GM19455 (cell line): ENCODE measurements around the gene CCNDBP1.
"Not testable (repeated sequence)": the region's sequence is repeated elsewhere in the genome, so short reads cannot be mapped to it uniquely, and the experiment has no call there.

ENCODE experiments used
- ATAC-seq: cut with Tn5 transposase; IDR thresholded peaks from one replicate; pipeline ENCODE4 v1.9.1; 2021; ENCODE audit not compliant: unreplicated experiment

CCNDBP1 gene

DNA sequence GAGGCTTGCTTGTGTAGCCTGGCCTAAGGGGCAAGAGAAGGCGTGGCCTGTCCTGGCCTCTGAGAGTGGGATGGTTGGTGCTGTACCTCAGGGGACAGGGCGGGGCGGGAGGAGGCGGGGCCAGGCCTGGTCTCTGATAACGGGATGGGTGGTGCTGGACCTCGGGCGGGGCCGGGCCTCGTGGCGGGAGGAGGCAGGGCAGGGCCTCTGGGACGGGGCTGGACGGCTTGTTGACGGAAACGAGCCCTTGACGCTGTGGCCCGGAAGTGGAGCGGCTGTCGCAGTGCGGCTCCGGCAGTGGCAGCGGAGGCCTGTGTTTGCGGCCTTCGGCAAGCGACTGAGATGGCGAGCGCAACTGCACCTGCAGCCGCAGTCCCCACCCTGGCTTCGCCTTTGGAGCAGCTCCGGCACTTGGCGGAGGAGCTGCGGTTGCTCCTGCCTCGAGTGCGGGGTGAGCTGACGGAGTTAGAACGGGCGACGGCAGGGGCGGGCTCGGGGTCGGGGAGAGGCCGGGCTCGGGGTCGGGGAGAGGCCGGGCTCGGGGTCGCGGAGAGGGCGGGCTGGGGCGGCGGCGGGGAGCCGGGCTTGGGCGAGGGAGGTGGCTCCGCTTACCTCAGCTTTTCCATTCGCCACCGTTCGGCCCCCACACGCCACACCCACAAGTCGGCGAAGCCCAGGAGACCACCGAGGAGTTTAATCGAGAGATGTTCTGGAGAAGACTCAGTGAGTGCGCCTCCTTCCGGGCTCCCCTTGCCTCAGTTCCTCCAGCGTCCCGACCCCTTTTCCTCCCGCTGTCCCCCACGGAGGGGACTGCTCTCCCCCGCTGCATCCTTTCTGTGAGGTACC, at the start of gene CCNDBP1:
CCNDBP1 (plus strand) TSS at position 247 of the 846 bp plus-strand sequence; CDS start at position 343, 96 bp downstream.
- peak; percentile 94 for ATAC-seq

DNA sequence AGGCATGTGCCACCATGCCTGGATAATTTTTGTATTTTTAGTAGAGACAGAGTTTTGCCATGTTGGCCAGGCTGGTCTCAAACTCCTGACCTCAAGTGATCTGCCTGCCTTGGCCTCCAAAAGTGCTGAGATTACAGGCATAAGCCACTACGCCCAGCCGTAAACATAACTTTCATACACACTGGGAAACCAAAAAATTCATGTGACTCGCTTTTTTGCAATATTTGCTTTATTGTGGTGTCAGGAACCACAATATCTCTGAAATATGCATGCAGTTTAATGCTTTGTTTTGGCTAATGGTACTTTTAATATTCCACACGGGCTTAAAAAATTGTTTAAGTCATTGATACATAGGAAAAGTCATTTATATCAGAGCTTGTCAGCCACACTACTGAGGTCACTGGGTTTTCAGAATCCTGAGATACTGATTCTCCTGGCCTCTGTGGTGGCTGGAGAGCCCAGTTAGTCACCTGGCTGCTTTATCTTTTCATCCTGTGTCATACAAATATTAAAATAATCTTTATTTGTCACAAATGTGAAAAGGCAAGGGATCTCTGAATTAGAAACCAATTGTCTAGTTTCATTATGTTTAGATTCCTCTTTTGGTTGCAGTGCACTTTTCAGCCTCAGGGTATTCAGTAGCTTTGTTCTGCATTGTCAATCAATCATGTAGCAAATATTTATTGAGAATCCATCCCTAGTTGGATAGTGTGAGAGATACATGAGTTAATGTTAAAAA, 41.8 kb upstream of the CCNDBP1 start:
- no peak for ATAC-seq

- ATAC-seq, result no peak
Measured at GRCh38 chr15:43144512-43144911, 40.7 kb upstream of the CCNDBP1 start.

DNA sequence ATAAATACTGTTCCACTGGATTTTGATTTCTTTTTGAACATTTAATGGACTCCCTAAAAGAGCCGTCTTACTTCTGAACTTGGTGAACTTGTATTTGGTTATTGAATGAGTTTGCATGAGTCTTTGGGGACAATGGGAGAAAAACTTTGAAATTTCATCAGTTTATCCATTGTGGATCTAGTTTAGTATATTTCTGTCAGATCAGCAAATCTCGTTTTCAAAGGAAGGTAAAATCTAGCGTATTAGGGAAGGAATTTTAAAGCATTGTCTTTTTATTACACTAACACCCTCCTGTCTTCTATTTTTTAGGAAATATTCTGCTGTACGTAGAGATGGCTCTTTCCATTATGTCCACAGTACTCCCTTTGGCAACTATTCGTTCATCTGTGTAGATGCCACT, 39.0 kb upstream of the CCNDBP1 start:
- no peak for ATAC-seq

DNA sequence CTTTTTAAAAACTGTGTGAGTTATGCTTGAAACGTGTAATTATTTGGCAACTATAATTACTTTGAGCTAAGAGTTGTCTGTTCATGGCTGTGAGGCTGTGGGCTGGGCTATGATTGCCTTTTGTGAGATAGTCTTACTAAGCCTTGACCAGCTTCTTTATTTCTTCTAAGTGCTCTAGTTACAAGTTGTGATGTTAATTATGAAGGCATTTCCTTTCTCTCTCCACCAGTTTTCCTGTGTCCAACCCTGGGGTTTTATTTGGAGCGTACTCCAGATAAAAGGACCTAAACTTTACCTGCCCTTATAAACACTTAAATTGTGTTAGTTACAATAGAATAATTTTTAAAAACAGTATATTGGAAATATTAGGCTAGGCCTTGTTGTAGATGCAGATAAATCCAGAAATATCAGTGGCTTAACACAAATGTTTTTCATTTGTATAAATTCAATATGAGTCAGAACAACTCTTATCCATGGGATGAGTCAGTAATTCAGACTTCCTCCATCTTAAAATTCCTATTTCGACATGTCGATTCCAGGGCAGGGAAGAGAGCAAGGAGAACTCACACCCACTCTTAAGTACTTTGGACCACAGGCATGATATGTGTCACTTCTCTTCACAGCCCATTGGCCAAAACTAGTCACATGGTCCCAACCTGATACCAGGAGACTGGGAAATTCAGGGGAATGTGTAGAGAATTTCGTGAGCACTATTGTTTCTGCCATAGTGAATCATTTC, 34.8 kb upstream of the CCNDBP1 start:
- ATAC-seq, result no peak

- no peak for ATAC-seq
Measured at GRCh38 chr15:43151688-43152087, 33.5 kb upstream of the CCNDBP1 start.

DNA sequence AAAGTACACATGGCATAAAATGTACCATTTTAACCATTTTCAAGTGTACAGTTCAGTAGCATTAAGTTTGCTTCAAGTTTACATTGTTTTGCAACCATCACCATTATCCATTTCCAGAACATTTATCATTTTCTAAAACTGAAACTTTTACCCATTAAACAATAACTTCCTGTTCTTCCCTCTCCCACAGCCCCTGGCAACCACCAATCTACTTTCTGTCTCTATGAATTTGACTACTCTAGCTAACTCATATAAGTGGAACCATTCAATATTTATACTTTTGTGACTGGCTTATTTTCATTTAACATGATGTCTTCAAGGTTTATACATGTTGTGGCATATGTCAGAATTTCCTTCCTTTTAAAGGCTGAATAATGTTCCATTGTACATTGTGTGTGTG, 31.9 kb upstream of the CCNDBP1 start:
- no peak for ATAC-seq

GRCh38 chr15:43165801-43166325, 19.3 kb upstream of the CCNDBP1 start:
- ATAC-seq, result no peak

DNA sequence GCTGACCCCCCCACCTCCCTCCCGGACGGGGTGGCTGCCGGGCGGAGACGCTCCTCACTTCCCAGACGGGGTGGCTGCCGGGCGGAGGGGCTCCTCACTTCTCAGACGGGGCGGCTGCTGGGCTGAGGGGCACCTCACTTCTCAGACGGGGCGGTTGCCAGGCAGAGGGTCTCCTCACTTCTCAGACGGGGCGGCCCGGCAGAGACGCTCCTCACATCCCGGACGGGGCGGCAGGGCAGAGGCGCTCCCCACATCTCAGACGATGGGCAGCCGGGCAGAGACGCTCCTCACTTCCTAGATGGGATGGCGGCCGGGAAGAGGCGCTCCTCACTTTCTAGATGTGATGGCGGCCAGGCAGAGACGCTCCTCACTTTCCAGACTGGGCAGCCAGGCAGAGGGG, 17.9 kb upstream of the CCNDBP1 start:
- ATAC-seq, result not testable (repeated sequence)

DNA sequence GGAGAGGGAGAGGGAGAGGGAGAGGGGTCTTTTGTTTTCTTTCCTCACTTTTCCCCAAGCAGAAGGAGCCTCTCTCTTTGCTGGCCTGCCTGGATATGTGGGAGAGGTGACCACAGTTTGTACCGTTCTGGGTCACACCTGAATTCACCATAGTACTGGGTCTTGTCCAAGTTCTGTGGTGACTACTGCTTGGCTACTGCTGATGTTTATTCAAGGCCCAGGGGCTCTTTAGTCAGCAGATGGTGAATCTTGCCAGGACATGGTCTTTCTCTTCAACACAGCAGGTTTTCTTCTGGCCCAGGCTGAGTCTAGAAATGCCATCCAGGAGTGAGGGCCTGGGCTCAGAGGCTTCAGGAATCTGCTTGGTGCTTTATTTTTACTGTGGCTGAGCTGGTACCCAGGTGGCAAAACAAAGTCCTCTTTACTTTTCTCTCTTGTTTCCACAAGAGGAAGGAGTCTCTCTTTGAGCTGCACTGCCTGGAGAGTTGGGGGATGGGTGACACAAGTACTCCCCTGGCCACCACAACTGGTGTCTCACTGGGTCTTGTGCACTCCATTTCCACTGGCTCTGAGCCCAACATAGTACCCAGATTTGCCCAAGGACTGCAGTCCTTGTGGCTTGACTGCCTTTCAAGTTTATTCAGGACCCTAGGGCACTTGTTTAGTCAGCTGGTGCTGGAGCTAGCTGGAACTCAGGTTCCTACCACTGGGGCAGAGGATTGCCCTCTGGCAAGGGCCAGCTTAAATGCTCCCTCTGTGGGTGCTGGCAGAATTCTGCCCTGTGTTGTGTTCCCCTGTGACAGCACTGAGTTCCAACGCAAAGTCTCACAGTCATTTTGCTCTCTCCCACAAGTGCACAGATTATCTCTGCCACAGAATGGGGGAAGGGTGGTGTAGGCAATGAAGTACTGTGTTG, 16.8 kb upstream of the CCNDBP1 start:
- ATAC-seq, result no peak

- ATAC-seq, result no peak
Measured at GRCh38 chr15:43169888-43170287, 15.3 kb upstream of the CCNDBP1 start.

- ATAC-seq, result not testable (repeated sequence)
Measured at GRCh38 chr15:43175656-43176309, 9.4 kb upstream of the CCNDBP1 start.

DNA sequence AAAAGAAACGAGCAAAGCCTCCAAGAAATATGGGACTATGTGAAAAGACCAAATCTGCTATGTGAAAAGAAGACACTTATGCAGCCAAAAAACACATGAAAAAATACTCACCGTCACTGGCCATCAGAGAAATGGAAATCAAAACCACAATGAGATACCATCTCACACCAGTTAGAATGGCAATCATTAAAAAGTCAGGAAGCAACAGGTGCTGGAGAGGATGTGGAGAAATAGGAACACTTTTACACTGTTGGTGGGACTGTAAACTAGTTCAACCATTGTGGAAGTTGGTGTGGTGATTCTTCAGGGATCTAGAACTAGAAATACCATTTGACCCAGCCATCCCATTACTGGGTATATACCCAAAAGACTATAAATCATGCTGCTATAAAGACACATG, 8.1 kb upstream of the CCNDBP1 start:
- ATAC-seq, result not testable (repeated sequence)

GRCh38 chr15:43183270-43183669, 1.9 kb upstream of the CCNDBP1 start:
- no peak for ATAC-seq

- ATAC-seq, result no peak
Measured at GRCh38 chr15:43184407-43185124, 637 bp upstream of the CCNDBP1 start.

- peak; percentile 29 for ATAC-seq
Measured at GRCh38 chr15:43186003-43186353, 775 bp downstream of the CCNDBP1 start.

GRCh38 chr15:43187544-43188155, 2.4 kb downstream of the CCNDBP1 start:
- no peak for ATAC-seq

DNA sequence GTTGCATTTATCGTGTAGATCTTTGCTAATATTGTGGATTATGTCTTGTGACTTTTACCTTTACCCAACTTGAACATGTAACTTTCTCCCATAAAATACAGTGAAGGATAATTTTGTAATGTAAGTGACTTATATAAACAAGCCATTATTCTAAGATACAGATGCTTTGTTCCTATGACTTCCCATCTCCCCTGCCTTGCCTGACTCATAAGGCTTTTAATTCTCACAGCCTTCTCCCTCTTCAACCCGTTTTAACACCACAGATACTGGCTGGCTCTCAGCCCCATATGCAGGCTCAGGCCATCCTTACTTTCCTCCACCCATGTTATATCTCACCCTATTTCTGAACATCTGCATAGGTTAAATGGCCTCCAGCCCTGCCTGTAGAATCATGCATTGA, 4.1 kb downstream of the CCNDBP1 start:
- no peak for ATAC-seq

GRCh38 chr15:43190178-43190577, 5.0 kb downstream of the CCNDBP1 start:
- ATAC-seq, result no peak
